Trophoblast cell (in vitro differentiated cells and primary cell): Measurements from ENCODE around the gene MYO18A.

Source experiments
- DNase-seq, 2 donors: peaks; one replicate each; pipeline ENCODE4 v3.0.0-alpha.2; 2016
- H2AFZ ChIP-seq: 2 replicates; pipeline ENCODE4 v1.6.1; 2013; ENCODE audit warnings: low read length, moderate library complexity, mild to moderate bottlenecking; ENCODE audit not compliant: insufficient read depth, poor library complexity
- H2AK5ac ChIP-seq: 2 replicates; pipeline ENCODE4 v1.6.1; 2013; ENCODE audit warnings: mild to moderate bottlenecking, low read length
- H2BK120ac ChIP-seq: 2 replicates; pipeline ENCODE4 v1.6.1; 2013; ENCODE audit warnings: low read length, mild to moderate bottlenecking, moderate library complexity; ENCODE audit not compliant: insufficient read depth, poor library complexity
- H2BK12ac ChIP-seq: 2 replicates; pipeline ENCODE4 v1.6.1; 2013; ENCODE audit warnings: mild to moderate bottlenecking, low read length, moderate library complexity
- H2BK5ac ChIP-seq: 2 replicates; pipeline ENCODE4 v1.6.1; 2013; ENCODE audit warnings: low read length, low read depth, moderate library complexity, mild to moderate bottlenecking; ENCODE audit not compliant: poor library complexity
- H3K14ac ChIP-seq: 2 replicates; pipeline ENCODE4 v1.6.1; 2013; ENCODE audit warnings: mild to moderate bottlenecking, low read length
- H3K18ac ChIP-seq: 2 replicates; pipeline ENCODE4 v1.6.1; 2013; ENCODE audit warnings: mild to moderate bottlenecking, low read length
- H3K23ac ChIP-seq: 2 replicates; pipeline ENCODE4 v1.6.1; 2013; ENCODE audit warnings: low read length
- H3K27ac ChIP-seq: 2 replicates; pipeline ENCODE4 v1.5.1; 2013; ENCODE audit warnings: low read depth, mild to moderate bottlenecking, inconsistent platforms, low read length, moderate library complexity
- H3K27me3 ChIP-seq: 2 replicates; pipeline ENCODE4 v1.6.1; 2013; ENCODE audit warnings: inconsistent platforms, mild to moderate bottlenecking, low read length, moderate library complexity; ENCODE audit not compliant: insufficient read depth
- H3K36me3 ChIP-seq, 2 experiments: 1 replicate in 1 of 2; 2 replicates in 1 of 2; pipeline ENCODE4 v1.6.1; 2013; ENCODE audit warnings: low read length in 2 of 2, mild to moderate bottlenecking in 2 of 2, moderate library complexity in 1 of 2; ENCODE audit not compliant: insufficient read depth in 2 of 2, control insufficient read depth in 1 of 2
- H3K4ac ChIP-seq: 2 replicates; pipeline ENCODE4 v1.6.1; 2013; ENCODE audit warnings: low read depth, mild to moderate bottlenecking, low read length, moderate library complexity
- H3K4me1 ChIP-seq, 2 experiments: 1 replicate in 1 of 2; 2 replicates in 1 of 2; pipeline ENCODE4 v1.6.1; 2013; ENCODE audit warnings: low read length in 2 of 2, mild to moderate bottlenecking in 2 of 2, moderate library complexity in 1 of 2; ENCODE audit not compliant: insufficient read depth in 2 of 2, control insufficient read depth in 1 of 2
- H3K4me2 ChIP-seq: 2 replicates; pipeline ENCODE4 v1.6.1; 2013; ENCODE audit warnings: inconsistent platforms, mild to moderate bottlenecking, low read length, moderate library complexity
- H3K4me3 ChIP-seq: 2 replicates; pipeline ENCODE4 v1.5.1; 2013; ENCODE audit warnings: mild to moderate bottlenecking, low read depth, low read length, inconsistent platforms
- H3K79me1 ChIP-seq: one replicate; pipeline ENCODE4 v1.6.1; 2013; ENCODE audit warnings: low read length
- H3K79me2 ChIP-seq: 2 replicates; pipeline ENCODE4 v1.6.1; 2013; ENCODE audit warnings: low read length, mild to moderate bottlenecking; ENCODE audit not compliant: control insufficient read depth, insufficient read depth, poor library complexity
- H3K9ac ChIP-seq: 2 replicates; pipeline ENCODE4 v1.6.1; 2013; ENCODE audit warnings: mild to moderate bottlenecking, low read length
- H3K9me3 ChIP-seq: 2 replicates; pipeline ENCODE4 v1.6.1; 2013; ENCODE audit warnings: low read depth, mild to moderate bottlenecking, control low read depth, inconsistent platforms, low read length; ENCODE audit not compliant: insufficient read depth
- H4K12ac ChIP-seq: 2 replicates; pipeline ENCODE4 v1.6.1; 2013; ENCODE audit warnings: low read depth, mild to moderate bottlenecking, low read length, moderate library complexity
- H4K8ac ChIP-seq: 2 replicates; pipeline ENCODE4 v1.6.1; 2013; ENCODE audit warnings: low read depth, mild to moderate bottlenecking, low read length, moderate library complexity
- H4K91ac ChIP-seq: one replicate; pipeline ENCODE4 v1.6.1; 2013; ENCODE audit warnings: low read depth, mild to moderate bottlenecking, low read length, moderate library complexity
- WGBS: extraction: QIAGEN DNeasy Blood & Tissue Kit; methylation state at CpG from one replicate; pipeline ENCODE4 v1.1.7; 2013; ENCODE audit warnings: missing lambda C conversion rate; ENCODE audit not compliant: insufficient read length, insufficient coverage; ENCODE audit errors: extremely low coverage; 5-methylcytosine and 5-hydroxymethylcytosine counted together

Gene MYO18A

GRCh38 chr17:29160253-29160652, 19.9 kb downstream of the MYO18A start:
- WGBS = no CpG with 5 or more reads among the region's 2 CpGs
- H3K23ac ChIP-seq = no peak overlapping the region
- peaks cover 0 to 5% of the 10 kb centered on the region in 2 experiments for H3K36me3 ChIP-seq
- no peak for DNase-seq
- H2BK5ac ChIP-seq = no peak overlapping the region
- no peak overlapping the region for H3K9ac ChIP-seq
- no peak overlapping the region for H3K4me2 ChIP-seq
- no peaks in the 10 kb centered on the region for H3K9me3 ChIP-seq
- H4K12ac ChIP-seq = no peak overlapping the region
- H4K91ac ChIP-seq = no peak overlapping the region
- H3K27me3 ChIP-seq = no peaks in the 10 kb centered on the region
- peaks cover 10% of the 10 kb centered on the region for H3K79me2 ChIP-seq
- H2BK120ac ChIP-seq = no peak overlapping the region
- peaks cover 38 to 50% of the 10 kb centered on the region in 2 experiments for H3K4me1 ChIP-seq
- H4K8ac ChIP-seq = no peak overlapping the region
- H3K18ac ChIP-seq = no peak overlapping the region
- no peak overlapping the region for H2BK12ac ChIP-seq
- H3K79me1 ChIP-seq = peaks cover 30% of the 10 kb centered on the region
- H3K14ac ChIP-seq = no peak overlapping the region
- H3K4ac ChIP-seq = no peak overlapping the region
- H2AFZ ChIP-seq = no peak overlapping the region
- no peak overlapping the region for H3K27ac ChIP-seq
- no peak overlapping the region for H3K4me3 ChIP-seq
- H2AK5ac ChIP-seq = no peak overlapping the region

DNA sequence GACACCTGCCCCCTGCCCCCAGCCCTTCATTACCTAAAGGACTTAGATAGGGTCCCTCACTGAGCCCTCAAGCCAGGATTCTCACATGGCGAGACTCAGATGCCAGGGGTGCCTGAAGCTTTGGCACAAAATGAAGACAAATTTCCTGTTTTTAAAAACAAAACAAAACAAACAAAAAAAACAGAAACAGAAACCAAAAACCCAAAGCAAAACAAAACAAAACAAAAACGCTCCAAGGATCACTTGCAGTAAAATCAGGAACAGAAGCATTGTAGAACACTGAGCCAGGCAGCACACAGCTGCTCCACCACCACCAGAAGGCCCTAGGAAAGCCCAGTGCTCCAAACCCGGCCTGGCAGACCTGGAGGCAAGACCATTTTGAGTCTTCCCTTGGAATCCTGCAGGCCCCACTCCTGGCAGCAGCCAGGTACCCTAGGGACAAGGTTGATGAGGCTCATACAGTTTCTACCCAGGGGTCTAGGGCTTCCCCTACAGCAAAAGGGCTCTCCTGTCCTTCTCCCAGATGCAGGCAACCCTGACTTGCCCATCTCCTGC, 20.8 kb downstream of the MYO18A start:
- H3K27ac ChIP-seq = no peak overlapping the region
- peaks cover 47 to 57% of the 10 kb centered on the region in 2 experiments for H3K4me1 ChIP-seq
- DNase-seq = no peak
- H3K4me2 ChIP-seq = no peak overlapping the region
- H3K23ac ChIP-seq = no peak overlapping the region
- no peak overlapping the region for H2BK12ac ChIP-seq
- WGBS = no CpG with 5 or more reads among the region's 3 CpGs
- H3K9me3 ChIP-seq = no peaks in the 10 kb centered on the region
- no peaks in the 10 kb centered on the region for H3K27me3 ChIP-seq
- peak overlapping the region; percentile 30 for H3K18ac ChIP-seq
- no peak overlapping the region for H2BK5ac ChIP-seq
- no peak overlapping the region for H2BK120ac ChIP-seq
- H3K79me2 ChIP-seq = peaks cover 13% of the 10 kb centered on the region
- H3K79me1 ChIP-seq = peaks cover 38% of the 10 kb centered on the region
- H4K12ac ChIP-seq = no peak overlapping the region
- H3K4me3 ChIP-seq = no peak overlapping the region
- no peak overlapping the region for H4K8ac ChIP-seq
- H3K9ac ChIP-seq = no peak overlapping the region
- H3K4ac ChIP-seq = no peak overlapping the region
- H3K36me3 ChIP-seq = peaks cover 0 to 5% of the 10 kb centered on the region in 2 experiments
- no peak overlapping the region for H2AK5ac ChIP-seq
- H2AFZ ChIP-seq = no peak overlapping the region
- no peak overlapping the region for H3K14ac ChIP-seq
- peak overlapping the region; percentile 30 for H4K91ac ChIP-seq

DNA sequence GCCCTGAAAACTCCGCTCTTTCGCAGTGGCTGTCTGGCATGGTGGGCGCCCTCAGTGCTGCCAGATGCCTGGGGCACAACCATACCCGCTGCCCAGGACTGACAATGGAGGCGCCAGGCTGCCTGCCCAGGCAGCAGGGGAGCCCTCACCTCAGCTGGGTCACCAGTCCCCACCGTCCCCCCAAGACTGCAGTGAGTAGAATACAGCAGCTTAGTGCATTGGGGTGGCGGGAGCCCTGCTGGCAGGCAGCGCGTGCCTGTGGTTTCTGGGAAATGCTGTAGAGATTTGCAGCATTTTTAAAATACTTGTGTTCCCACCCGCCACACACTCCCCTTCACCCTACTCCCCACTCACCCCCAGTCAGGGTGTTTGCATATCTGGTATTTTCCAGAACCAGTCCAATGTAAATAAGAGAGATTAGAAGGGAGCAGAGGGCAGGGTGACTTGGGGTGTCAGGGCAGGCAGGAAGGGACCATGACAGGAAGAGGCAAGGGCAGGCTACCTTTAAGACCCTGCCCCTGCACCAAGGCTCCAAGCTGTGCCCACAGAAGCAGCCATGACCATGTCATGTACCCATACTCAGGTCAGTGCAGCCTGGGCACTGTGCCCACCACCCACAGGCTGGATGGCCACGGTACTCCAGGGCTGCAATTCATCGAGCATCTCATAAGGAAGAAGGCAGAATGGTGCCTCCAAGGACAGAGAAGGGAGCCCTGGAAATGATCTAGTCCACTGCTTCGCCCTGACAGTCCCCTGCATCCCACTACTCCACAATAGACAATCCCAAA, 21.5 kb downstream of the MYO18A start:
- WGBS = no CpG with 5 or more reads among the region's 13 CpGs
- peak overlapping the region; percentile 35 for H3K4me2 ChIP-seq
- peak overlapping the region; percentile 56 for H3K4ac ChIP-seq

GRCh38 chr17:29158096-29158487, 22.1 kb downstream of the MYO18A start:
- Histone ChIP-seq H3K27ac (no peak overlapping the region), H3K4me3 (no peak overlapping the region), H2BK120ac (peak overlapping the region; percentile 78), H4K8ac (peak overlapping the region; percentile 36), H2AFZ (no peak overlapping the region), H3K4ac (peak overlapping the region; percentile 56), H3K18ac (peak overlapping the region; percentile 66), H3K27me3 (no peaks in the 10 kb centered on the region), H3K36me3 (peaks cover 0 to 3% of the 10 kb centered on the region in 2 experiments), H3K9ac (no peak overlapping the region), H2BK12ac (peak overlapping the region; percentile 69), H4K12ac (no peak overlapping the region), H3K79me1 (peaks cover 40% of the 10 kb centered on the region), H3K23ac (no peak overlapping the region), H3K14ac (peak overlapping the region; percentile 75), H3K4me2 (no peak overlapping the region), H2AK5ac (peak overlapping the region; percentile 84), H3K9me3 (no peaks in the 10 kb centered on the region), H4K91ac (peak overlapping the region; percentile 85), H3K79me2 (peaks cover 14% of the 10 kb centered on the region), H3K4me1 (peaks cover 51 to 59% of the 10 kb centered on the region in 2 experiments), H2BK5ac (peak overlapping the region; percentile 38)
- DNase-seq = no peak
- WGBS = no CpG with 5 or more reads among the region's 11 CpGs

More for the DNA sequence above, 21.5 kb downstream of the MYO18A start:
- H3K27ac ChIP-seq = no peak overlapping the region
- peak overlapping the region; percentile 75 for H3K14ac ChIP-seq
- DNase-seq = no peak
- H2AK5ac ChIP-seq = peak overlapping the region; percentile 84
- no peaks in the 10 kb centered on the region for H3K27me3 ChIP-seq
- H3K36me3 ChIP-seq = peaks cover 0 to 5% of the 10 kb centered on the region in 2 experiments
- H2BK120ac ChIP-seq = peak overlapping the region; percentile 78
- H2AFZ ChIP-seq = peak overlapping the region; percentile 15
- H3K18ac ChIP-seq = peak overlapping the region; percentile 78
- H2BK12ac ChIP-seq = peak overlapping the region; percentile 69
- H3K79me1 ChIP-seq = peaks cover 42% of the 10 kb centered on the region
- H4K12ac ChIP-seq = no peak overlapping the region
- H4K91ac ChIP-seq = peak overlapping the region; percentile 85
- no peaks in the 10 kb centered on the region for H3K9me3 ChIP-seq
- peaks cover 53 to 60% of the 10 kb centered on the region in 2 experiments for H3K4me1 ChIP-seq
- H2BK5ac ChIP-seq = peak overlapping the region; percentile 38
- H3K79me2 ChIP-seq = peaks cover 14% of the 10 kb centered on the region
- no peak overlapping the region for H3K23ac ChIP-seq
- H3K4me3 ChIP-seq = peak overlapping the region; percentile 6
- H3K9ac ChIP-seq = no peak overlapping the region
- peak overlapping the region; percentile 41 for H4K8ac ChIP-seq
